ENCODE data around the gene THSD7A.

- TF ChIP-seq, protein P1, sequence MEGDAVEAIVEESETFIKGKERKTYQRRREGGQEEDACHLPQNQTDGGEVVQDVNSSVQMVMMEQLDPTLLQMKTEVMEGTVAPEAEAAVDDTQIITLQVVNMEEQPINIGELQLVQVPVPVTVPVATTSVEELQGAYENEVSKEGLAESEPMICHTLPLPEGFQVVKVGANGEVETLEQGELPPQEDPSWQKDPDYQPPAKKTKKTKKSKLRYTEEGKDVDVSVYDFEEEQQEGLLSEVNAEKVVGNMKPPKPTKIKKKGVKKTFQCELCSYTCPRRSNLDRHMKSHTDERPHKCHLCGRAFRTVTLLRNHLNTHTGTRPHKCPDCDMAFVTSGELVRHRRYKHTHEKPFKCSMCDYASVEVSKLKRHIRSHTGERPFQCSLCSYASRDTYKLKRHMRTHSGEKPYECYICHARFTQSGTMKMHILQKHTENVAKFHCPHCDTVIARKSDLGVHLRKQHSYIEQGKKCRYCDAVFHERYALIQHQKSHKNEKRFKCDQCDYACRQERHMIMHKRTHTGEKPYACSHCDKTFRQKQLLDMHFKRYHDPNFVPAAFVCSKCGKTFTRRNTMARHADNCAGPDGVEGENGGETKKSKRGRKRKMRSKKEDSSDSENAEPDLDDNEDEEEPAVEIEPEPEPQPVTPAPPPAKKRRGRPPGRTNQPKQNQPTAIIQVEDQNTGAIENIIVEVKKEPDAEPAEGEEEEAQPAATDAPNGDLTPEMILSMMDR (IDR thresholded peaks at IDR 0.05), result no peak
- no peak for TF ChIP-seq EP300 (IDR thresholded peaks at IDR 0.05)
Observed at GRCh38 chr7:11492307-11492706, 339.7 kb downstream of the THSD7A start.

All from tibial nerve (tissue), 4 donors.